HG03175 (cell line): ENCODE results near the gene DDAH1.

Experiments
- ATAC-seq: cut with Tn5 transposase; IDR thresholded peaks from one replicate; pipeline ENCODE4 v1.9.1; 2021; ENCODE audit warnings: mild to moderate bottlenecking, moderate library complexity; ENCODE audit not compliant: unreplicated experiment

DDAH1 gene

GRCh38 chr1:85333186-85333585, 131.8 kb downstream of the DDAH1 start:
- ATAC-seq: no peak

- no peak for ATAC-seq
Observed at GRCh38 chr1:85332575-85332974, 132.4 kb downstream of the DDAH1 start.

- peak; percentile 56 for ATAC-seq
Observed at GRCh38 chr1:85330711-85331290, 134.2 kb downstream of the DDAH1 start.

GRCh38 chr1:85330214-85330631, 134.7 kb downstream of the DDAH1 start:
- ATAC-seq: no peak

- ATAC-seq: no peak
Observed at GRCh38 chr1:85328713-85329397, 136.1 kb downstream of the DDAH1 start.

- ATAC-seq: no peak
Observed at GRCh38 chr1:85327759-85328158, 137.2 kb downstream of the DDAH1 start.

GRCh38 chr1:85326851-85327250, 138.1 kb downstream of the DDAH1 start:
- no peak for ATAC-seq

- ATAC-seq: no peak
Observed at GRCh38 chr1:85326336-85326735, 138.6 kb downstream of the DDAH1 start.

- ATAC-seq: no peak
Observed at GRCh38 chr1:85325920-85326319, 139.0 kb downstream of the DDAH1 start.

- no peak for ATAC-seq
Observed at GRCh38 chr1:85323770-85324169, 141.2 kb downstream of the DDAH1 start.

- ATAC-seq: no peak
Observed at GRCh38 chr1:85322655-85323054, 142.3 kb downstream of the DDAH1 start.

- ATAC-seq: peak; percentile 79
Observed at GRCh38 chr1:85321237-85321964, 143.6 kb downstream of the DDAH1 start.

GRCh38 chr1:85320371-85321131, 144.4 kb downstream of the DDAH1 start:
- no peak for ATAC-seq

- ATAC-seq: no peak
Observed at GRCh38 chr1:85319931-85320330, 145.0 kb downstream of the DDAH1 start.

- ATAC-seq: no peak
Observed at GRCh38 chr1:85319491-85319890, 145.5 kb downstream of the DDAH1 start.

GRCh38 chr1:85318217-85318616, 146.7 kb downstream of the DDAH1 start:
- no peak for ATAC-seq

- ATAC-seq: no peak
Observed at GRCh38 chr1:85317560-85317959, 147.4 kb downstream of the DDAH1 start.

- ATAC-seq: no peak
Observed at GRCh38 chr1:85316321-85316720, 148.6 kb downstream of the DDAH1 start.

- no peak for ATAC-seq
Observed at GRCh38 chr1:85315789-85316188, 149.2 kb downstream of the DDAH1 start.

- ATAC-seq: no peak
Observed at GRCh38 chr1:85314726-85315125, 150.2 kb downstream of the DDAH1 start.
